RWPE2 (cell line): ENCODE data around the gene SLC35F3.
"Not testable (repeated sequence)": the region's sequence is repeated elsewhere in the genome, so short reads cannot be mapped to it uniquely, and the experiment has no call there.

Source experiments
- ATAC-seq: fragments of 200-7000 bp; cut with Tn5 transposase; 3 replicates; pipeline ENCODE4 v1.9.1; 2021; ENCODE audit warnings: low read depth
- DNase-seq: peaks from one replicate; pipeline ENCODE4 v3.0.0-alpha.2; 2020; ENCODE audit warnings: low spot score
- H3K27ac ChIP-seq: fragments of 450-650 bp; 2 replicates; pipeline ENCODE4 v1.5.1; 2017; ENCODE audit warnings: mild to moderate bottlenecking; ENCODE audit not compliant: poor library complexity, severe bottlenecking
- H3K27me3 ChIP-seq: fragments of 250-450 bp; sonication (Bioruptor Pico); 2 replicates; pipeline ENCODE4 v1.5.1; 2021; ENCODE audit warnings: mild to moderate bottlenecking, moderate library complexity; ENCODE audit not compliant: insufficient read depth, poor library complexity, severe bottlenecking
- H3K36me3 ChIP-seq: fragments of 250-450 bp; sonication (Bioruptor Pico); 2 replicates; pipeline ENCODE4 v1.5.1; 2020; ENCODE audit warnings: low read depth, mild to moderate bottlenecking, moderate library complexity
- H3K4me1 ChIP-seq: fragments of 250-450 bp; sonication (Bioruptor Pico); 2 replicates; pipeline ENCODE4 v1.5.1; 2021; ENCODE audit warnings: mild to moderate bottlenecking, moderate library complexity; ENCODE audit not compliant: insufficient read depth, poor library complexity, severe bottlenecking
- H3K4me3 ChIP-seq: fragments of 250-450 bp; sonication (Bioruptor Pico); 2 replicates; pipeline ENCODE4 v1.5.1; 2021; ENCODE audit warnings: mild to moderate bottlenecking, moderate library complexity; ENCODE audit not compliant: severe bottlenecking
- H3K9me3 ChIP-seq: fragments of 250-450 bp; sonication (Bioruptor Pico); 2 replicates; pipeline ENCODE4 v1.5.1; 2021; ENCODE audit warnings: mild to moderate bottlenecking, moderate library complexity; ENCODE audit not compliant: severe bottlenecking
- TF ChIP-seq, protein P1 (sequence below): fragments of 450-650 bp; IDR thresholded peaks from one replicate; pipeline ENCODE4 v1.5.1; 2017; ENCODE audit warnings: mild to moderate bottlenecking, moderate library complexity; ENCODE audit not compliant: poor library complexity, severe bottlenecking

SLC35F3 gene

DNA sequence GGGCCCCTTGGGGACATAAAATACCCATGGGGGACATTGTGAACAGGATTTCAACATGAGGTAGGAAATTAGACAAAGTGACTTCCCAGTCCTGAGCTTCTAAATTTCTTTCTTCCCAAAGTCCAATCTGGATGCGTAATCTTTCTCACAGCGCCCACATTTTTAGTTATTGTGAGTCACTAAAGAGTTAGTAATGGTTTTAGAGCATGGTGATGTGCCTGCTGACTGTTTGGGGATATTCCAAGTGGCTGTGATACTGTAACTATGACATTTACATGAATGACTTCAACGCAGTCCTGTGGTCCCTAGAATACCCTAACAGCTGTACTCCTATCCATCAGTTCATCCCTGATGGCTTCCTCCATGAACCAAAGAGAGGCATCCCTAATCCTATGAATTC lies 244.7 kb downstream of the SLC35F3 start:
- H3K4me1 ChIP-seq: peaks cover 11% of the 10 kb centered on the region
- H3K36me3 ChIP-seq: no peaks in the 10 kb centered on the region
- H3K27ac ChIP-seq: peak overlapping the region; percentile 6
- ATAC-seq (no peak), DNase-seq (no peak)
- TF ChIP-seq, protein P1, sequence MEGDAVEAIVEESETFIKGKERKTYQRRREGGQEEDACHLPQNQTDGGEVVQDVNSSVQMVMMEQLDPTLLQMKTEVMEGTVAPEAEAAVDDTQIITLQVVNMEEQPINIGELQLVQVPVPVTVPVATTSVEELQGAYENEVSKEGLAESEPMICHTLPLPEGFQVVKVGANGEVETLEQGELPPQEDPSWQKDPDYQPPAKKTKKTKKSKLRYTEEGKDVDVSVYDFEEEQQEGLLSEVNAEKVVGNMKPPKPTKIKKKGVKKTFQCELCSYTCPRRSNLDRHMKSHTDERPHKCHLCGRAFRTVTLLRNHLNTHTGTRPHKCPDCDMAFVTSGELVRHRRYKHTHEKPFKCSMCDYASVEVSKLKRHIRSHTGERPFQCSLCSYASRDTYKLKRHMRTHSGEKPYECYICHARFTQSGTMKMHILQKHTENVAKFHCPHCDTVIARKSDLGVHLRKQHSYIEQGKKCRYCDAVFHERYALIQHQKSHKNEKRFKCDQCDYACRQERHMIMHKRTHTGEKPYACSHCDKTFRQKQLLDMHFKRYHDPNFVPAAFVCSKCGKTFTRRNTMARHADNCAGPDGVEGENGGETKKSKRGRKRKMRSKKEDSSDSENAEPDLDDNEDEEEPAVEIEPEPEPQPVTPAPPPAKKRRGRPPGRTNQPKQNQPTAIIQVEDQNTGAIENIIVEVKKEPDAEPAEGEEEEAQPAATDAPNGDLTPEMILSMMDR: no peak
- no peaks in the 10 kb centered on the region for H3K27me3 ChIP-seq
- no peak overlapping the region for H3K4me3 ChIP-seq
- no peaks in the 10 kb centered on the region for H3K9me3 ChIP-seq

DNA sequence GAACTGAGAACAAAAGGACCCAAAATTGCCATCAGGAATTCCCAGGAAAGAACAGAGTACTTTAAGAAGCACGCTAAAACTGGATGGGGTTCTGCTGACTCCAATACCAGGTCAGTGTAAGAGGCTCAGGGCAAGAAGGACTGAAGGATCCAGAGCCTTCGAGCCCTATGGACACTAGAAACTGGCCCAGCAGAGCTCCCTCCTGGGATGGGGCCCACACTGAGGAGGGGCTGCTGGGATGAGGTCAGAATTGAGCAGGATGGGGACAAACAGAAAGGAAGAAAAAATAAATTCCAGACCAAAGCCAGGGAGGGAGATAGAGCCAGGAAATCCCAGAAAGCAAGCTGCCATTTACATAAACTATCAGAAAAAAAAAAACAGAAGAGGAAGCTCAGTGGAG lies 246.4 kb downstream of the SLC35F3 start:
- H3K4me1 ChIP-seq: peaks cover 11% of the 10 kb centered on the region
- no peaks in the 10 kb centered on the region for H3K9me3 ChIP-seq
- H3K27ac ChIP-seq: no peak overlapping the region
- TF ChIP-seq, protein P1: no peak
- no peak overlapping the region for H3K4me3 ChIP-seq
- no peak for ATAC-seq
- DNase-seq: no peak
- no peaks in the 10 kb centered on the region for H3K27me3 ChIP-seq
- H3K36me3 ChIP-seq: no peaks in the 10 kb centered on the region

DNA sequence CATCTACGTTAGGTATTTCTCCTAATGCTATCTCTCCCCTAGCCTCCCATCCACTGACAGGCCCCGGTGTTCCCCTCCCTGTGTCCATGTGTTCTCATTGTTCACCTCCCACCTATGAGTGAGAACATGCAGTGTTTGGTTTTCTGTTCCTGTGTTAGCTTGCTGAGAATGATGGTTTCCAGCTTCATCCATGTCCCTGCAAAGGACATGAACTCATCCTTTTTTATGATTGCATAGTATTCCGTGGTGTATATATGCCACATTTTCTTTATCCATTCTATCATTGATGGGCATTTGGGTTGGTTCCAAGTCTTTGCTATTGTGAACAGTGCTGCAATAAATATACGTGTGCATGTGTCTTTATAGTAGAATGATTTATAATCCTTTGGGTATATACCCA lies 247.9 kb downstream of the SLC35F3 start:
- not testable (repeated sequence) for H3K4me3 ChIP-seq, H3K27ac ChIP-seq, DNase-seq, H3K36me3 ChIP-seq, H3K9me3 ChIP-seq, H3K27me3 ChIP-seq, ATAC-seq
- peaks cover 11% of the 10 kb centered on the region for H3K4me1 ChIP-seq

DNA sequence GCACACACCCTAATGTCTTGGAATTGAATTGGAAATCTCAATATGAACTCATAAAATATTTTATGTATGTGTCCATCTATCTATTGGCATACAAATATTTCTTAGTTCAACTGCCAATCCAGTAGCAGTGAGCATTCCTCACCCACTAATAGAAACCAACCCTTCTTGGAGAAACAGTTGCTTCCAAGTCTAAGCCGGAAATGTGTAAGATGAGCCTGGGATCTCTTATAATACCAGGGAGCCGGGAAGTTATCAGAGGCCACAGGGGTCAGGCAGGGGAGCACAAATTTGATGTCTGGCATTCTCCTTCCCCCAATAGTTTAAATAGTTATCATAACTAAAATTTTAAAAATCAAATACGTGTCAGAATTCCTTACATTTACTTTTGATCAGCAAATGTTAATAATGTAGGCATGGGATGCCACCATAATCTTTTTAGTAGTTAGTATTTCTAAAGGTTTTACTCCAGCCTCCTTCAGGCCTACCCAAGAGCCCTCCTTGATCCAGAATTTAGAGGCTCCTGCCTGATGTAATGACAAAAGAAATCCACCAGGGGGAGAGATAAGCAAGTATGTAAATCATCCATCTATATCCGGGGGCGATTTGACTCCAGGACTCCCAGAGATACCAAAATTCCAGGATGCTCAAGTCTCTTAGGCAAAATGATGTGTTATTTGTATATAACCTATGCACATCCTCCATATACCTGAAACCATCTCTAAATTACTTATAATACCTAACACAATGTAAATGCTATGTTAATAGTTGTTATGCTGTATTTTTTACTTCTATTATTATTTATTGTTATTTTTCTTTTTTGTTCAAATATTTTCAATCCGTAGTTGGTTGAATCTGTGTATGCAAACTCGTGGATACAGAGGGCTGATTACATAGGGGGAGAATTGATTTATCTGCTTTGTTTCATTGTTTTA lies 250.1 kb downstream of the SLC35F3 start:
- H3K27ac ChIP-seq: no peak overlapping the region
- no peaks in the 10 kb centered on the region for H3K9me3 ChIP-seq
- no peaks in the 10 kb centered on the region for H3K36me3 ChIP-seq
- ATAC-seq (peak; percentile 58; the same call in 2 of the 3 replicates), DNase-seq (no peak)
- H3K4me3 ChIP-seq: no peak overlapping the region
- H3K4me1 ChIP-seq: peaks cover under 1% of the 10 kb centered on the region
- TF ChIP-seq, protein P1: peak; percentile 65
- H3K27me3 ChIP-seq: no peaks in the 10 kb centered on the region

DNA sequence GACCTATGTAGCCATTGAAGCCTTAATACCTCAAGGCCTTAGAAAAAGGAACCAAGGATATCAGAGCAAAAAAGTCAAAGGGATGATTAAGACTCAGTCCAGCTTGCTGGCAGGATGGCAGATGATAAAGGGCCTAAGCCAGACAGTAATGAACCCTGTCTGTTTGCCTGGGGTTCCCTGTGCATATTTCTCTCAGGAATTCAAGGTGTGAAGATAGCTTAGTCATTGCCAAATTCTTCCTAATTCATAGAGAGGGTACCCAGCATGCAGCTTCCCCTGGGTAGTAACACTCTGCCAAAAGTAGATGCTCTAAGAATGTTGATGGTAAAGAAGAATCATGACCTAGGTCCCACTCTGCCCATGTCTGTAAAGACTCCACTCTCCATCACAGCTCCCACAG lies 258.2 kb downstream of the SLC35F3 start:
- Histone ChIP-seq H3K27ac (no peak overlapping the region), H3K9me3 (no peaks in the 10 kb centered on the region), H3K4me3 (no peak overlapping the region), H3K36me3 (no peaks in the 10 kb centered on the region), H3K27me3 (no peaks in the 10 kb centered on the region), H3K4me1 (no peaks in the 10 kb centered on the region)
- TF ChIP-seq, protein P1: no peak
- no peak for ATAC-seq
- DNase-seq: no peak
